GM23338 (cell line): ENCODE data around the gene SLC52A1. TPM values are rescaled to one million over a fixed set of nuclear protein-coding genes. Genes with fewer than 3 reads are reported as not detected.

Experiments used
- ATAC-seq: fragments of 200-7000 bp; cut with Tn5 transposase; 3 replicates; pipeline ENCODE4 v1.9.1; 2020
- DNase-seq: peaks from one replicate; pipeline ENCODE4 v3.0.0-alpha.2; 2015; ENCODE audit warnings: low spot score
- H2AFZ ChIP-seq: fragments of 200-600 bp; sonication (generic); 2 replicates; pipeline ENCODE4 v1.8.0; 2016; ENCODE audit warnings: antibody characterized with exemption, mild to moderate bottlenecking, moderate library complexity
- H3F3A ChIP-seq: fragments of 200-600 bp; sonication (generic); replicated peaks from 2 replicates; pipeline ENCODE4 v1.8.0; 2017; ENCODE audit warnings: antibody characterized with exemption, mixed run types, low read depth
- H3K27ac ChIP-seq: fragments of 200-600 bp; sonication (generic); 2 replicates; pipeline ENCODE4 v1.6.1; 2016; ENCODE audit warnings: low read depth
- H3K27me3 ChIP-seq: fragments of 200-600 bp; sonication (generic); 2 replicates; pipeline ENCODE4 v1.8.0; 2016; ENCODE audit warnings: mild to moderate bottlenecking, mixed run types, moderate library complexity; ENCODE audit not compliant: insufficient read depth
- H3K36me3 ChIP-seq: fragments of 200-600 bp; sonication (generic); 2 replicates; pipeline ENCODE4 v1.8.0; 2016; ENCODE audit warnings: mild to moderate bottlenecking; ENCODE audit not compliant: insufficient read depth
- H3K4me1 ChIP-seq: fragments of 200-600 bp; sonication (generic); 2 replicates; pipeline ENCODE4 v1.8.0; 2016; ENCODE audit warnings: mild to moderate bottlenecking, moderate library complexity; ENCODE audit not compliant: insufficient read depth
- H3K4me2 ChIP-seq: fragments of 200-600 bp; sonication (generic); 2 replicates; pipeline ENCODE4 v1.7.1; 2017; ENCODE audit warnings: mixed run types
- H3K4me3 ChIP-seq: fragments of 200-600 bp; sonication (generic); 2 replicates; pipeline ENCODE4 v1.6.1; 2016; ENCODE audit warnings: mixed run types
- H3K79me2 ChIP-seq: fragments of 200-600 bp; sonication (generic); replicated peaks from 2 replicates; pipeline ENCODE4 v1.8.0; 2017; ENCODE audit warnings: mild to moderate bottlenecking; ENCODE audit not compliant: insufficient read depth
- H3K9me2 ChIP-seq: fragments of 200-600 bp; sonication (generic); 2 replicates; pipeline ENCODE4 v1.8.0; 2017; ENCODE audit not compliant: insufficient read depth
- H4K20me1 ChIP-seq: fragments of 200-600 bp; sonication (generic); replicated peaks from 2 replicates; pipeline ENCODE4 v1.8.0; 2017; ENCODE audit warnings: mild to moderate bottlenecking; ENCODE audit not compliant: insufficient read depth
- H3K27ac Mint-ChIP-seq: 2 replicates; pipeline ENCODE4 v1.8.0; 2020; ENCODE audit warnings: inconsistent platforms, mild to moderate bottlenecking, moderate library complexity, mixed read lengths
- H3K27me3 Mint-ChIP-seq: 3 replicates; pipeline ENCODE4 v1.8.0; 2022; ENCODE audit warnings: low read depth, mild to moderate bottlenecking, moderate library complexity, mixed read lengths, inconsistent platforms; ENCODE audit not compliant: insufficient read depth, poor library complexity
- H3K36me3 Mint-ChIP-seq: 3 replicates; pipeline ENCODE4 v1.8.0; 2021; ENCODE audit warnings: low read depth, mild to moderate bottlenecking, inconsistent platforms, moderate library complexity, mixed read lengths
- H3K4me1 Mint-ChIP-seq: 3 replicates; pipeline ENCODE4 v1.8.0; 2020; ENCODE audit warnings: mild to moderate bottlenecking, inconsistent platforms, mixed read lengths
- H3K4me3 Mint-ChIP-seq: 3 replicates; pipeline ENCODE4 v1.8.0; 2021; ENCODE audit warnings: moderate library complexity, mild to moderate bottlenecking, inconsistent platforms, mixed read lengths
- H3K9me3 Mint-ChIP-seq: 3 replicates; pipeline ENCODE4 v1.8.0; 2020; ENCODE audit warnings: moderate library complexity, mild to moderate bottlenecking, inconsistent platforms, mixed read lengths
- CREB1 ChIP-seq: fragments of 250-450 bp; sonication (Bioruptor Pico); IDR thresholded peaks from 2 replicates; pipeline ENCODE4 v1.5.0; 2020; ENCODE audit warnings: low read depth, mild to moderate bottlenecking, moderate library complexity
- EZH2 ChIP-seq: fragments of 200-600 bp; sonication (generic); IDR thresholded peaks from one replicate; pipeline ENCODE4 v1.8.0; 2017; ENCODE audit warnings: antibody characterized with exemption, mild to moderate bottlenecking, low read depth; ENCODE audit not compliant: unreplicated experiment
- EZH2phosphoT487 ChIP-seq: fragments of 200-600 bp; sonication (generic); IDR thresholded peaks from one replicate; pipeline ENCODE4 v1.8.1; 2018; ENCODE audit warnings: antibody characterized with exemption; ENCODE audit not compliant: unreplicated experiment
- NANOG ChIP-seq: IDR thresholded peaks from 2 replicates; pipeline ENCODE4 v1.6.1; 2016; ENCODE audit warnings: antibody characterized with exemption, borderline replicate concordance
- POLR2AphosphoS5 ChIP-seq: IDR thresholded peaks from 2 replicates; pipeline ENCODE4 v1.6.1; 2016; ENCODE audit warnings: antibody characterized with exemption, low read depth
- ZNF114 ChIP-seq: fragments of 250-450 bp; sonication (Bioruptor Pico); IDR thresholded peaks from 2 replicates; pipeline ENCODE4 v1.5.0; 2020; ENCODE audit warnings: mild to moderate bottlenecking, moderate library complexity
- ZNF331 ChIP-seq: fragments of 250-450 bp; sonication (Bioruptor Pico); IDR thresholded peaks from 2 replicates; pipeline ENCODE4 v1.5.0; 2020; ENCODE audit warnings: low read depth, mild to moderate bottlenecking, moderate library complexity
- polyA plus RNA-seq: library from polyadenylated mRNA; unstranded; fragments of >200 nt; fragmentation: Nextera tagmentation; extraction: Ambion mirVana; gene quantifications from 2 replicates; pipeline ENCODE4 v1.2.1, GENCODE V29; 2016
- total RNA-seq: library from RNA; depleted of rRNA; stranded (reverse); fragments of >200 nt; shearing (Covaris generic); gene quantifications from 2 replicates; pipeline ENCODE4 v1.2.3, GENCODE V29; 2014
- TF ChIP-seq, protein P1 (sequence below): IDR thresholded peaks from one replicate; pipeline ENCODE4 v1.6.1; 2018; ENCODE audit warnings: antibody characterized with exemption; ENCODE audit not compliant: unreplicated experiment
- TF ChIP-seq, protein P2 (sequence below): IDR thresholded peaks from 2 replicates; pipeline ENCODE4 v1.6.1; 2016; ENCODE audit warnings: antibody characterized with exemption

The SLC52A1 gene
- total and polyA plus RNA-seq, 2 experiments from 2014 or later: 0.21 to 0.63 TPM

DNA sequence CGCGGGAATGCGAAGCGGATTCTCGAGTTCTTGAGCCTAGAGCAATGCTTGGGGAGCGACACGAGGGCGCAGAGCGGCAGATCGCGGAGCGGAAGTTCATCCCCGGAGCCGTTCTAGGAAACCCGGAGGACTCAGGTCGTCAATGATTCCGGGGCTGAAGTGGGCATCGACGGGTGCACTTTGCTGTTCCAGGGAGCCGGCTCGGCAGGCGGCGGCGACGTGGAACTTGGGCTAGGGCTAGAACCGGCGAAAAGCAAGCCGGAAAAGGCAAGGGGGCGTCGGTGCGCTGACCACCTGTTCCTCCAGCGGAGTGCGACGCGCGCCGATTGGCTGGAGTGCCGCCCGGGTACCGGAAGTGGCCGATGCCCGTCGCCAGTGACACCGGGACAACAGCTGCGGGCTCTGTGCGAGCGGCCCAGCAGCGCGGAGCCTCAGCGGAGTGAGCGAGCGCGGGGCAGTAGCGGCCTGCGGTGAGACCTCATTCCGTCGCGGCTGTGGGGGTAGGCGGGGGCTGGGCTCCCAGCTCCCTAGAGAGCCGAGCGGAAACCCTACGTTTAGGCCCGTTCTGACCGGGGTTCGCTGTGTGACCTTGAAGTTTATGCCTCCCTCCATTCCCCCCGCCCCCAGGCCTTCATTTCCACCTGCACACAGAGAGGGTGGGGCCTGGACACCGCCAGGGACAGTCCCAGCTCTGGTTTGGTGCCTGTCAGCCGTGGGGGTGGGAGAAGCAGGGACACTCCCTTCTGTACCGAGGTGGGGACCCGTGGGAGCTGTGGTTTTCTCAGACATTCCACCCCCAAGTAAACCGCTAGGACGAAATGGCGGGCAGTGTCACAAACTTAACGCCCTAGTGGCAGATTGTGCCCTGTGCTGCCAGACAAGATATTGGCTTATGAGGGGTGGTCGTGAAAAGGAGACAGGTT lies 43.1 kb upstream of the SLC52A1 start, which contains the start of gene ZFP3:
ZFP3 (plus strand) TSS at position 362 of the 923 bp plus-strand sequence. CDS start 13,038 bp downstream, outside the sequence.
- peak within 1 kb of the TSS; percentile 70 for H3K4me3 Mint-ChIP-seq
- Histone ChIP-seq H3F3A (0 out of 2 replicates have a peak, but pooled peaks cover 6% of the 10 kb centered on the region), H3K79me2 (peaks cover 5% of the 10 kb centered on the region; the same call in 1 of the 2 replicates), H3K9me2 (peaks cover 6% of the 10 kb centered on the region; the same call in 1 of the 2 replicates), H3K36me3 (no peaks in the 10 kb centered on the region), H3K4me1 (peaks cover 12% of the 10 kb centered on the region), H4K20me1 (no peaks in the 10 kb centered on the region), H3K27ac (0 out of 2 replicates have a peak within 1 kb of the TSS, but pooled peaks have one; percentile 39), H2AFZ (peak within 1 kb of the TSS; percentile 87), H3K4me3 (peak within 1 kb of the TSS; percentile 72), H3K4me2 (peak within 1 kb of the TSS; percentile 93), H3K27me3 (peaks cover 7% of the 10 kb centered on the region; the same call in 1 of the 2 replicates)
- DNase-seq (peak; percentile 92), ATAC-seq (peak; percentile 95)
- TF ChIP-seq, protein P1, sequence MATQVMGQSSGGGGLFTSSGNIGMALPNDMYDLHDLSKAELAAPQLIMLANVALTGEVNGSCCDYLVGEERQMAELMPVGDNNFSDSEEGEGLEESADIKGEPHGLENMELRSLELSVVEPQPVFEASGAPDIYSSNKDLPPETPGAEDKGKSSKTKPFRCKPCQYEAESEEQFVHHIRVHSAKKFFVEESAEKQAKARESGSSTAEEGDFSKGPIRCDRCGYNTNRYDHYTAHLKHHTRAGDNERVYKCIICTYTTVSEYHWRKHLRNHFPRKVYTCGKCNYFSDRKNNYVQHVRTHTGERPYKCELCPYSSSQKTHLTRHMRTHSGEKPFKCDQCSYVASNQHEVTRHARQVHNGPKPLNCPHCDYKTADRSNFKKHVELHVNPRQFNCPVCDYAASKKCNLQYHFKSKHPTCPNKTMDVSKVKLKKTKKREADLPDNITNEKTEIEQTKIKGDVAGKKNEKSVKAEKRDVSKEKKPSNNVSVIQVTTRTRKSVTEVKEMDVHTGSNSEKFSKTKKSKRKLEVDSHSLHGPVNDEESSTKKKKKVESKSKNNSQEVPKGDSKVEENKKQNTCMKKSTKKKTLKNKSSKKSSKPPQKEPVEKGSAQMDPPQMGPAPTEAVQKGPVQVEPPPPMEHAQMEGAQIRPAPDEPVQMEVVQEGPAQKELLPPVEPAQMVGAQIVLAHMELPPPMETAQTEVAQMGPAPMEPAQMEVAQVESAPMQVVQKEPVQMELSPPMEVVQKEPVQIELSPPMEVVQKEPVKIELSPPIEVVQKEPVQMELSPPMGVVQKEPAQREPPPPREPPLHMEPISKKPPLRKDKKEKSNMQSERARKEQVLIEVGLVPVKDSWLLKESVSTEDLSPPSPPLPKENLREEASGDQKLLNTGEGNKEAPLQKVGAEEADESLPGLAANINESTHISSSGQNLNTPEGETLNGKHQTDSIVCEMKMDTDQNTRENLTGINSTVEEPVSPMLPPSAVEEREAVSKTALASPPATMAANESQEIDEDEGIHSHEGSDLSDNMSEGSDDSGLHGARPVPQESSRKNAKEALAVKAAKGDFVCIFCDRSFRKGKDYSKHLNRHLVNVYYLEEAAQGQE: no peak
- TF ChIP-seq, protein P2, sequence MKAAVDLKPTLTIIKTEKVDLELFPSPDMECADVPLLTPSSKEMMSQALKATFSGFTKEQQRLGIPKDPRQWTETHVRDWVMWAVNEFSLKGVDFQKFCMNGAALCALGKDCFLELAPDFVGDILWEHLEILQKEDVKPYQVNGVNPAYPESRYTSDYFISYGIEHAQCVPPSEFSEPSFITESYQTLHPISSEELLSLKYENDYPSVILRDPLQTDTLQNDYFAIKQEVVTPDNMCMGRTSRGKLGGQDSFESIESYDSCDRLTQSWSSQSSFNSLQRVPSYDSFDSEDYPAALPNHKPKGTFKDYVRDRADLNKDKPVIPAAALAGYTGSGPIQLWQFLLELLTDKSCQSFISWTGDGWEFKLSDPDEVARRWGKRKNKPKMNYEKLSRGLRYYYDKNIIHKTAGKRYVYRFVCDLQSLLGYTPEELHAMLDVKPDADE: peak; percentile 53; the same call in 1 of the 2 replicates
- no peak for TF ChIP-seq NANOG
- no peak for TF ChIP-seq ZNF114 (CRISPR knock-in tag)
- TF ChIP-seq ZNF331: no peak
- TF ChIP-seq POLR2AphosphoS5: peak; percentile 58
- H3K27me3 Mint-ChIP-seq: peaks cover 23% of the 10 kb centered on the region
- H3K36me3 Mint-ChIP-seq: peaks cover 7% of the 10 kb centered on the region; the same call in 1 of the 3 replicates
- no peak within 1 kb of the TSS for H3K27ac Mint-ChIP-seq
- H3K9me3 Mint-ChIP-seq: peaks cover 36% of the 10 kb centered on the region
- peaks cover 10% of the 10 kb centered on the region for H3K4me1 Mint-ChIP-seq

- ATAC-seq (no peak; the same call in 2 of the 3 replicates), DNase-seq (no peak)
- peaks cover 10% of the 10 kb centered on the region for H3K4me1 Mint-ChIP-seq
- H3K27ac Mint-ChIP-seq: no peak overlapping the region
- H2AFZ ChIP-seq: peak overlapping the region; percentile 87
- H3K9me2 ChIP-seq: peaks cover 6% of the 10 kb centered on the region; the same call in 1 of the 2 replicates
- no peak overlapping the region for H3K27ac ChIP-seq
- H3K4me1 ChIP-seq: peaks cover 12% of the 10 kb centered on the region
- H3K36me3 ChIP-seq: no peaks in the 10 kb centered on the region
- H3K27me3 Mint-ChIP-seq: peaks cover 23% of the 10 kb centered on the region
- peak overlapping the region; percentile 93 for H3K4me2 ChIP-seq
- 0 out of 2 replicates have a peak, but pooled peaks cover 6% of the 10 kb centered on the region for H3F3A ChIP-seq
- H3K27me3 ChIP-seq: peaks cover 7% of the 10 kb centered on the region; the same call in 1 of the 2 replicates
- peaks cover 7% of the 10 kb centered on the region; the same call in 1 of the 3 replicates for H3K36me3 Mint-ChIP-seq
- H3K79me2 ChIP-seq: peaks cover 5% of the 10 kb centered on the region; the same call in 1 of the 2 replicates
- H3K4me3 Mint-ChIP-seq: peak overlapping the region; percentile 70
- no peaks in the 10 kb centered on the region for H4K20me1 ChIP-seq
- H3K4me3 ChIP-seq: peak overlapping the region; percentile 72
- peaks cover 33% of the 10 kb centered on the region for H3K9me3 Mint-ChIP-seq
- no peak for TF ChIP-seq ZNF331
- TF ChIP-seq, protein P1: no peak
- TF ChIP-seq EZH2: no peak
- TF ChIP-seq ZNF114 (CRISPR knock-in tag): no peak
- no peak for TF ChIP-seq POLR2AphosphoS5
- no peak for TF ChIP-seq EZH2phosphoT487
- no peak for TF ChIP-seq CREB1 (CRISPR knock-in tag)
- TF ChIP-seq, protein P2: no peak
Measured at GRCh38 chr17:5077781-5078105, 42.5 kb upstream of the SLC52A1 start.
